Neural cell (in vitro differentiated cells): Measurements from ENCODE around the gene RNF225. TPM values are rescaled to one million over a fixed set of nuclear protein-coding genes. Genes with fewer than 3 reads are reported as not detected.

Experiments
- H2AFZ ChIP-seq: fragments of 200-600, 300-800 bp; sonication (generic), shearing (Covaris generic); 2 replicates; pipeline ENCODE4 v1.6.0; 2014; ENCODE audit warnings: low read depth, mild to moderate bottlenecking, antibody characterized with exemption, low read length, moderate library complexity
- H3F3A ChIP-seq: fragments of 200-600 bp; shearing (Covaris generic); 2 replicates; pipeline ENCODE4 v1.6.1; 2016; ENCODE audit warnings: mild to moderate bottlenecking, moderate library complexity, mixed read lengths, antibody characterized with exemption, low read length; ENCODE audit not compliant: insufficient read depth, poor library complexity, severe bottlenecking
- H3K27ac ChIP-seq: fragments of 200-600, 300-800 bp; sonication (generic), shearing (Covaris generic); 2 replicates; pipeline ENCODE4 v1.5.1; 2014; ENCODE audit warnings: mild to moderate bottlenecking, low read length, moderate library complexity
- H3K27me3 ChIP-seq: fragments of 300-800, 200-600 bp; sonication (generic), shearing (Covaris generic); 2 replicates; pipeline ENCODE4 v1.6.0; 2014; ENCODE audit warnings: mild to moderate bottlenecking, low read depth, low read length, moderate library complexity; ENCODE audit not compliant: insufficient read depth
- H3K36me3 ChIP-seq: fragments of 300-800, 200-600 bp; sonication (generic), shearing (Covaris generic); 2 replicates; pipeline ENCODE4 v1.5.1; 2014; ENCODE audit warnings: mild to moderate bottlenecking, antibody characterized with exemption, low read length, moderate library complexity; ENCODE audit not compliant: insufficient read depth
- H3K4me2 ChIP-seq: fragments of 300-800, 200-600 bp; sonication (generic), shearing (Covaris generic); 2 replicates; pipeline ENCODE4 v1.6.0; 2014; ENCODE audit warnings: mild to moderate bottlenecking, low read length
- H3K4me3 ChIP-seq: fragments of 300-800, 200-600 bp; sonication (generic), shearing (Covaris generic); 2 replicates; pipeline ENCODE4 v1.5.1; 2014; ENCODE audit warnings: mild to moderate bottlenecking, low read length, moderate library complexity
- H3K79me2 ChIP-seq: fragments of 200-600 bp; shearing (Covaris generic); replicated peaks from 2 replicates; pipeline ENCODE4 v1.6.0; 2014; ENCODE audit warnings: mild to moderate bottlenecking, low read length, moderate library complexity; ENCODE audit not compliant: insufficient read depth
- H3K9ac ChIP-seq: fragments of 300-800, 200-600 bp; sonication (generic), shearing (Covaris generic); 2 replicates; pipeline ENCODE4 v1.6.1; 2016; ENCODE audit warnings: mild to moderate bottlenecking, low read length, mixed read lengths
- H3K9me2 ChIP-seq: fragments of 200-600 bp; shearing (Covaris generic); 2 replicates; pipeline ENCODE4 v1.6.1; 2016; ENCODE audit warnings: mild to moderate bottlenecking, low read length, mixed read lengths; ENCODE audit not compliant: insufficient read depth
- H3K9me3 ChIP-seq: fragments of 200-600, 300-800 bp; sonication (generic), shearing (Covaris generic); 2 replicates; pipeline ENCODE4 v1.6.1; 2016; ENCODE audit warnings: mild to moderate bottlenecking, mixed run types, low read length, moderate library complexity, mixed read lengths
- H4K20me1 ChIP-seq: fragments of 200-600 bp; shearing (Covaris generic); 2 replicates; pipeline ENCODE4 v1.6.1; 2016; ENCODE audit warnings: mild to moderate bottlenecking, mixed run types; ENCODE audit not compliant: insufficient read depth
- EP300 ChIP-seq: fragments of 450-650 bp; conservative IDR thresholded peaks from 2 replicates; pipeline ENCODE4 v1.6.1; 2014; ENCODE audit warnings: antibody characterized with exemption, mild to moderate bottlenecking, moderate library complexity; ENCODE audit not compliant: poor library complexity, severe bottlenecking
- POLR2AphosphoS5 ChIP-seq: IDR thresholded peaks from 2 replicates; pipeline ENCODE4 v1.6.1; 2012
- RAD21 ChIP-seq: fragments of 450-650 bp; conservative IDR thresholded peaks from 2 replicates; pipeline ENCODE4 v1.6.1; 2014; ENCODE audit warnings: antibody characterized with exemption, mild to moderate bottlenecking, moderate library complexity
- SMC3 ChIP-seq: fragments of 450-650 bp; conservative IDR thresholded peaks from 2 replicates; pipeline ENCODE4 v1.6.1; 2014; ENCODE audit warnings: antibody characterized with exemption, mild to moderate bottlenecking, moderate library complexity; ENCODE audit not compliant: poor library complexity
- polyA plus RNA-seq: library from polyadenylated mRNA; depleted of rRNA; stranded (reverse); fragments of >200 nt; gene quantifications from 2 replicates; pipeline ENCODE4 v1.2.3, GENCODE V29; 2014
- TF ChIP-seq, protein P1 (sequence below): fragments of 450-650 bp; IDR thresholded peaks from 2 replicates; pipeline ENCODE4 v1.5.1; 2014; ENCODE audit warnings: antibody characterized with exemption, mild to moderate bottlenecking, moderate library complexity; ENCODE audit not compliant: poor library complexity, severe bottlenecking
- TF ChIP-seq, protein P2 (sequence below): IDR thresholded peaks from 2 replicates; pipeline ENCODE4 v1.6.1; 2012; ENCODE audit warnings: borderline replicate concordance

Gene RNF225
- polyA plus RNA-seq, 1 donor from 2014 or later, result not detected

DNA sequence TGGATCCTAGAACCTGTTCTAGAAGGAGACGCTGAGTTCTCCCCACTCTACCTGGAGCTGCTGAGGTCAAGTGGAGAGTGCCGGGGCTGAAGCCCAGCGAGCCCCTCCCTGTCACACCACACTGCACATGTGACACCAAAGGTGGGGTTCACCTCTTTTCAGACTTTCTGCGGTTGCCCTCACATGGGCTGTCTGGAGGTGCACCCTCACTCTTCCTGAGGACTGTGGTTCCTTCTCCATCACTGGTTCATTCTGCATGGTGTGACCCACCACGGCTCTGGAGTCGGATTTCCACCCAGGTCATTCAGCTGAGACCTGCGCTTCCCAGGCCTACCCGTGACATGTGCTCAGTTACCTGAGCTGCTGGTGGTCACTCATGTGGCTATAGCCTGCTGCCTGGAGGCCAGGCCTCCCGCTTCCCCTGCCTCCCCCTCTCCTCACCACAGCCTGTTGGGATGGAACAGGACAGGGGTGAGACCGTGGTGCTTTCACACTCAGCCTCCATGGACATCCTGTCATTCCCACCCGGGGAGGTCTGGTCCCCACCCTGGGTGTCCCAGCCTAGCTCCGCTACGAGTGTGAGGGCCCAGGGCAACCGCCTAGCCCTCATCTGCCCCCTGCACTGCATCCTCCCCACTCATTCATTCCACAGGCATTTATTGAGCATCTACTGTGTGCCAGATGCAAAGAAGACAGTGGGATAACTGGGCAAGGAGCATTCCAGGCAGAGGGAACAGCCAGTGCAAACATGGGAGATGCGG, 41.6 kb upstream of the RNF225 start:
- Histone ChIP-seq H3K36me3 (no peaks in the 10 kb centered on the region), H3K9me2 (no peaks in the 10 kb centered on the region), H3K4me2 (no peak overlapping the region), H3F3A (no peaks in the 10 kb centered on the region), H4K20me1 (no peaks in the 10 kb centered on the region), H3K79me2 (no peaks in the 10 kb centered on the region), H3K4me3 (no peak overlapping the region), H3K9me3 (no peaks in the 10 kb centered on the region), H3K27ac (no peak overlapping the region), H3K9ac (no peak overlapping the region), H3K27me3 (no peaks in the 10 kb centered on the region), H2AFZ (no peak overlapping the region)
- TF ChIP-seq, protein P1, sequence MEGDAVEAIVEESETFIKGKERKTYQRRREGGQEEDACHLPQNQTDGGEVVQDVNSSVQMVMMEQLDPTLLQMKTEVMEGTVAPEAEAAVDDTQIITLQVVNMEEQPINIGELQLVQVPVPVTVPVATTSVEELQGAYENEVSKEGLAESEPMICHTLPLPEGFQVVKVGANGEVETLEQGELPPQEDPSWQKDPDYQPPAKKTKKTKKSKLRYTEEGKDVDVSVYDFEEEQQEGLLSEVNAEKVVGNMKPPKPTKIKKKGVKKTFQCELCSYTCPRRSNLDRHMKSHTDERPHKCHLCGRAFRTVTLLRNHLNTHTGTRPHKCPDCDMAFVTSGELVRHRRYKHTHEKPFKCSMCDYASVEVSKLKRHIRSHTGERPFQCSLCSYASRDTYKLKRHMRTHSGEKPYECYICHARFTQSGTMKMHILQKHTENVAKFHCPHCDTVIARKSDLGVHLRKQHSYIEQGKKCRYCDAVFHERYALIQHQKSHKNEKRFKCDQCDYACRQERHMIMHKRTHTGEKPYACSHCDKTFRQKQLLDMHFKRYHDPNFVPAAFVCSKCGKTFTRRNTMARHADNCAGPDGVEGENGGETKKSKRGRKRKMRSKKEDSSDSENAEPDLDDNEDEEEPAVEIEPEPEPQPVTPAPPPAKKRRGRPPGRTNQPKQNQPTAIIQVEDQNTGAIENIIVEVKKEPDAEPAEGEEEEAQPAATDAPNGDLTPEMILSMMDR, result no peak
- TF ChIP-seq RAD21 (no peak), EP300 (no peak)
- TF ChIP-seq, protein P2, sequence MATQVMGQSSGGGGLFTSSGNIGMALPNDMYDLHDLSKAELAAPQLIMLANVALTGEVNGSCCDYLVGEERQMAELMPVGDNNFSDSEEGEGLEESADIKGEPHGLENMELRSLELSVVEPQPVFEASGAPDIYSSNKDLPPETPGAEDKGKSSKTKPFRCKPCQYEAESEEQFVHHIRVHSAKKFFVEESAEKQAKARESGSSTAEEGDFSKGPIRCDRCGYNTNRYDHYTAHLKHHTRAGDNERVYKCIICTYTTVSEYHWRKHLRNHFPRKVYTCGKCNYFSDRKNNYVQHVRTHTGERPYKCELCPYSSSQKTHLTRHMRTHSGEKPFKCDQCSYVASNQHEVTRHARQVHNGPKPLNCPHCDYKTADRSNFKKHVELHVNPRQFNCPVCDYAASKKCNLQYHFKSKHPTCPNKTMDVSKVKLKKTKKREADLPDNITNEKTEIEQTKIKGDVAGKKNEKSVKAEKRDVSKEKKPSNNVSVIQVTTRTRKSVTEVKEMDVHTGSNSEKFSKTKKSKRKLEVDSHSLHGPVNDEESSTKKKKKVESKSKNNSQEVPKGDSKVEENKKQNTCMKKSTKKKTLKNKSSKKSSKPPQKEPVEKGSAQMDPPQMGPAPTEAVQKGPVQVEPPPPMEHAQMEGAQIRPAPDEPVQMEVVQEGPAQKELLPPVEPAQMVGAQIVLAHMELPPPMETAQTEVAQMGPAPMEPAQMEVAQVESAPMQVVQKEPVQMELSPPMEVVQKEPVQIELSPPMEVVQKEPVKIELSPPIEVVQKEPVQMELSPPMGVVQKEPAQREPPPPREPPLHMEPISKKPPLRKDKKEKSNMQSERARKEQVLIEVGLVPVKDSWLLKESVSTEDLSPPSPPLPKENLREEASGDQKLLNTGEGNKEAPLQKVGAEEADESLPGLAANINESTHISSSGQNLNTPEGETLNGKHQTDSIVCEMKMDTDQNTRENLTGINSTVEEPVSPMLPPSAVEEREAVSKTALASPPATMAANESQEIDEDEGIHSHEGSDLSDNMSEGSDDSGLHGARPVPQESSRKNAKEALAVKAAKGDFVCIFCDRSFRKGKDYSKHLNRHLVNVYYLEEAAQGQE, result no peak

DNA sequence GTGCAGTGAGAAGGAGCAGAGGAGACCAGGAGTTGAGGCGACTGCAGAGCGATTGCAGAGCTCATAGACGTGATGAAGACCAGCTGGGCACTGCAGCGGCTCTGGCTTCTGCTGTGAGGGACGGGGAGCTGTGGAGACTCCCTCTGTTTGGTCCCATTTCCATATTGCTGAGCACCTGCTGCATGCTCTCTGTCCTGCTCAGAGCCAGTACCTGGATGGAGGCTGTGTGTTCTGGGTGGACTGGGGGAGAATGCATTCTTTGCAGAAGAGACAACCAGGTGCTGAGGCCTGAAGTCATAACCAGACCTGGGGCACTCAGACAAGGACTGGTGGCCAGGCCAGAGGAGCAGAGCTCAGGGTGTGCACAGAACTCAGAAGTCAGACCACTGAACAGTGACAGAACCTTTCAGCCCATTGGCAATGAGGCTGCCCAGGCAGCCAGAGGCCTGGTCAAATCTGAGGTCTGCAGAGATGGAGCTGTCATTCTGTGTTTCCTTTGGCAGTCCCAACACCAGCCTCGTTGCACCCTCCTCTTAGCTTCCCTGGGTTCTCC, 40.9 kb upstream of the RNF225 start:
- Histone ChIP-seq H3K36me3 (no peaks in the 10 kb centered on the region), H3K27ac (no peak overlapping the region), H3K4me3 (no peak overlapping the region), H3K9me2 (no peaks in the 10 kb centered on the region), H2AFZ (no peak overlapping the region), H3K9me3 (no peaks in the 10 kb centered on the region), H3K9ac (no peak overlapping the region), H3F3A (no peaks in the 10 kb centered on the region), H3K79me2 (no peaks in the 10 kb centered on the region), H3K4me2 (no peak overlapping the region), H3K27me3 (no peaks in the 10 kb centered on the region), H4K20me1 (no peaks in the 10 kb centered on the region)
- no peak for TF ChIP-seq SMC3
- TF ChIP-seq, protein P1, result no peak
- no peak for TF ChIP-seq POLR2AphosphoS5
